ENCODE results near the gene ETFRF1.

ETFRF1 gene

GRCh38 chr12:25245491-25245890 is 50.5 kb downstream of the ETFRF1 start:
- Histone ChIP-seq H3K27ac (ENCODE audit: low read length, poor library complexity, severe bottlenecking) (no peak overlapping the region), H2AFZ (ENCODE audit: low read depth, low read length) (no peak overlapping the region), H2BK5ac (ENCODE audit: low read depth, low read length, poor library complexity, severe bottlenecking) (no peak overlapping the region), H3K4ac (ENCODE audit: low read depth in 1 of 2, low read length in 2 of 2) (no peak overlapping the region), H3K4me2 (ENCODE audit: low read length, poor library complexity, severe bottlenecking) (no peak overlapping the region), H3K4me1 (ENCODE audit: control insufficient read depth, insufficient read depth, low read depth, low read length) (peaks cover 4% of the 10 kb centered on the region), H2BK12ac (ENCODE audit: low read length in 2 of 2) (no peak overlapping the region), H4K91ac (ENCODE audit: low read length) (no peak overlapping the region), H3K18ac (ENCODE audit: low read depth in 1 of 2, low read length in 2 of 2) (no peak overlapping the region), H3K36me3 (ENCODE audit: control insufficient read depth in 1 of 2, insufficient read depth in 2 of 2, low read depth in 1 of 2, low read length in 2 of 2) (peaks cover 3 to 26% of the 10 kb centered on the region in 2 experiments), H2BK15ac (ENCODE audit: low read depth, poor library complexity, severe bottlenecking) (no peak overlapping the region), H3K9ac (ENCODE audit: low read length) (no peak overlapping the region), H3K27me3 (ENCODE audit: control insufficient read depth in 1 of 2, insufficient read depth in 1 of 2, low read length in 2 of 2) (no peaks in the 10 kb centered on the region), H3K23ac (ENCODE audit: low read length in 2 of 2) (no peak overlapping the region), H2AK5ac (ENCODE audit: low read length, severe bottlenecking) (no peak overlapping the region), H3K4me3 (ENCODE audit: insufficient read depth in 1 of 2, low read depth in 1 of 2, low read length in 2 of 2) (no peak overlapping the region), H4K8ac (ENCODE audit: low read length) (no peak overlapping the region), H3K14ac (ENCODE audit: low read length in 2 of 2) (no peak overlapping the region), H3K79me1 (replicated peaks; ENCODE audit: low read length, poor library complexity, severe bottlenecking) (peaks cover 6% of the 10 kb centered on the region), H3K9me3 (ENCODE audit: control insufficient read depth, low read length) (no peaks in the 10 kb centered on the region), H2BK120ac (ENCODE audit: low read depth, low read length) (no peak overlapping the region)
- 98% methylated on average over 6 of the region's 6 CpGs for WGBS
- no peak for DNase-seq

- H2BK12ac ChIP-seq (ENCODE audit: low read length in 2 of 2) = no peak overlapping the region
- no peak overlapping the region for H2AK5ac ChIP-seq (ENCODE audit: low read length, severe bottlenecking)
- H3K4me2 ChIP-seq (ENCODE audit: low read length, poor library complexity, severe bottlenecking) = no peak overlapping the region
- H3K27me3 ChIP-seq (ENCODE audit: control insufficient read depth in 1 of 2, insufficient read depth in 1 of 2, low read length in 2 of 2) = no peaks in the 10 kb centered on the region
- no peak overlapping the region for H3K14ac ChIP-seq (ENCODE audit: low read length in 2 of 2)
- H3K4me1 ChIP-seq (ENCODE audit: control insufficient read depth, insufficient read depth, low read depth, low read length) = peaks cover 6% of the 10 kb centered on the region
- no peak overlapping the region for H4K8ac ChIP-seq (ENCODE audit: low read length)
- no peak overlapping the region for H3K23ac ChIP-seq (ENCODE audit: low read length in 2 of 2)
- no peak for DNase-seq
- no peak overlapping the region for H2AFZ ChIP-seq (ENCODE audit: low read depth, low read length)
- no peak overlapping the region for H3K18ac ChIP-seq (ENCODE audit: low read depth in 1 of 2, low read length in 2 of 2)
- H4K91ac ChIP-seq (ENCODE audit: low read length) = no peak overlapping the region
- H3K36me3 ChIP-seq (ENCODE audit: control insufficient read depth in 1 of 2, insufficient read depth in 2 of 2, low read depth in 1 of 2, low read length in 2 of 2) = peaks cover 3 to 18% of the 10 kb centered on the region in 2 experiments
- H2BK120ac ChIP-seq (ENCODE audit: low read depth, low read length) = no peak overlapping the region
- H3K27ac ChIP-seq (ENCODE audit: low read length, poor library complexity, severe bottlenecking) = no peak overlapping the region
- no peak overlapping the region for H2BK15ac ChIP-seq (ENCODE audit: low read depth, poor library complexity, severe bottlenecking)
- peaks cover 2% of the 10 kb centered on the region for H3K79me1 ChIP-seq (replicated peaks; ENCODE audit: low read length, poor library complexity, severe bottlenecking)
- H3K4me3 ChIP-seq (ENCODE audit: insufficient read depth in 1 of 2, low read depth in 1 of 2, low read length in 2 of 2) = no peak overlapping the region
- H3K9me3 ChIP-seq (ENCODE audit: control insufficient read depth, low read length) = no peaks in the 10 kb centered on the region
- H2BK5ac ChIP-seq (ENCODE audit: low read depth, low read length, poor library complexity, severe bottlenecking) = no peak overlapping the region
- H3K9ac ChIP-seq (ENCODE audit: low read length) = no peak overlapping the region
- no peak overlapping the region for H3K4ac ChIP-seq (ENCODE audit: low read depth in 1 of 2, low read length in 2 of 2)
- 99% methylated on average over 20 of the region's 20 CpGs for WGBS
Observed at GRCh38 chr12:25248137-25248536, 53.1 kb downstream of the ETFRF1 start.

GRCh38 chr12:25248732-25249131 is 53.7 kb downstream of the ETFRF1 start:
- Histone ChIP-seq H3K4me1 (ENCODE audit: control insufficient read depth, insufficient read depth, low read depth, low read length) (peaks cover 6% of the 10 kb centered on the region), H2BK120ac (ENCODE audit: low read depth, low read length) (no peak overlapping the region), H4K8ac (ENCODE audit: low read length) (no peak overlapping the region), H4K91ac (ENCODE audit: low read length) (no peak overlapping the region), H3K79me1 (replicated peaks; ENCODE audit: low read length, poor library complexity, severe bottlenecking) (peaks cover 2% of the 10 kb centered on the region), H3K27me3 (ENCODE audit: control insufficient read depth in 1 of 2, insufficient read depth in 1 of 2, low read length in 2 of 2) (no peaks in the 10 kb centered on the region), H2BK15ac (ENCODE audit: low read depth, poor library complexity, severe bottlenecking) (no peak overlapping the region), H2BK5ac (ENCODE audit: low read depth, low read length, poor library complexity, severe bottlenecking) (no peak overlapping the region), H3K27ac (ENCODE audit: low read length, poor library complexity, severe bottlenecking) (no peak overlapping the region), H3K14ac (ENCODE audit: low read length in 2 of 2) (no peak overlapping the region), H3K4me3 (ENCODE audit: insufficient read depth in 1 of 2, low read depth in 1 of 2, low read length in 2 of 2) (no peak overlapping the region), H2AFZ (ENCODE audit: low read depth, low read length) (no peak overlapping the region), H3K4me2 (ENCODE audit: low read length, poor library complexity, severe bottlenecking) (no peak overlapping the region), H3K9me3 (ENCODE audit: control insufficient read depth, low read length) (no peaks in the 10 kb centered on the region), H2AK5ac (ENCODE audit: low read length, severe bottlenecking) (no peak overlapping the region), H3K9ac (ENCODE audit: low read length) (no peak overlapping the region), H2BK12ac (ENCODE audit: low read length in 2 of 2) (no peak overlapping the region), H3K18ac (ENCODE audit: low read depth in 1 of 2, low read length in 2 of 2) (no peak overlapping the region), H3K23ac (ENCODE audit: low read length in 2 of 2) (no peak overlapping the region), H3K36me3 (ENCODE audit: control insufficient read depth in 1 of 2, insufficient read depth in 2 of 2, low read depth in 1 of 2, low read length in 2 of 2) (peaks cover 3 to 14% of the 10 kb centered on the region in 2 experiments), H3K4ac (ENCODE audit: low read depth in 1 of 2, low read length in 2 of 2) (no peak overlapping the region)
- DNase-seq = no peak
- WGBS = no CpG with 5 or more reads among the region's 1 CpG

GRCh38 chr12:25249931-25250738 is 55.1 kb downstream of the ETFRF1 start:
- peak overlapping the region; percentile 20 for H2BK15ac ChIP-seq (ENCODE audit: low read depth, poor library complexity, severe bottlenecking)
- H3K79me1 ChIP-seq (replicated peaks; ENCODE audit: low read length, poor library complexity, severe bottlenecking) = peaks cover 2% of the 10 kb centered on the region
- H2BK5ac ChIP-seq (ENCODE audit: low read depth, low read length, poor library complexity, severe bottlenecking) = no peak overlapping the region
- peaks cover 3 to 4% of the 10 kb centered on the region in 2 experiments for H3K36me3 ChIP-seq (ENCODE audit: control insufficient read depth in 1 of 2, insufficient read depth in 2 of 2, low read depth in 1 of 2, low read length in 2 of 2)
- peak overlapping the region in 1 of 2 experiments; percentile 1 for H3K23ac ChIP-seq (ENCODE audit: low read length in 2 of 2)
- peak overlapping the region; percentile 88 to 94 for H3K4me3 ChIP-seq (ENCODE audit: insufficient read depth in 1 of 2, low read depth in 1 of 2, low read length in 2 of 2)
- DNase-seq = peak; percentile 41
- peak overlapping the region; percentile 91 for H3K9ac ChIP-seq (ENCODE audit: low read length)
- H4K91ac ChIP-seq (ENCODE audit: low read length) = no peak overlapping the region
- peaks cover 6% of the 10 kb centered on the region for H3K4me1 ChIP-seq (ENCODE audit: control insufficient read depth, insufficient read depth, low read depth, low read length)
- peak overlapping the region; percentile 90 to 94 for H3K18ac ChIP-seq (ENCODE audit: low read depth in 1 of 2, low read length in 2 of 2)
- no peak overlapping the region for H2BK120ac ChIP-seq (ENCODE audit: low read depth, low read length)
- H4K8ac ChIP-seq (ENCODE audit: low read length) = peak overlapping the region; percentile 56
- peak overlapping the region in 1 of 2 experiments; percentile 5 for H3K14ac ChIP-seq (ENCODE audit: low read length in 2 of 2)
- peak overlapping the region; percentile 60 for H2AFZ ChIP-seq (ENCODE audit: low read depth, low read length)
- under 1% methylated on average over 25 of the region's 56 CpGs for WGBS
- H3K27me3 ChIP-seq (ENCODE audit: control insufficient read depth in 1 of 2, insufficient read depth in 1 of 2, low read length in 2 of 2) = no peaks in the 10 kb centered on the region
- peak overlapping the region in 1 of 2 experiments; percentile 60 for H3K4ac ChIP-seq (ENCODE audit: low read depth in 1 of 2, low read length in 2 of 2)
- H2BK12ac ChIP-seq (ENCODE audit: low read length in 2 of 2) = no peak overlapping the region
- no peak overlapping the region for H3K27ac ChIP-seq (ENCODE audit: low read length, poor library complexity, severe bottlenecking)
- no peaks in the 10 kb centered on the region for H3K9me3 ChIP-seq (ENCODE audit: control insufficient read depth, low read length)
- no peak overlapping the region for H2AK5ac ChIP-seq (ENCODE audit: low read length, severe bottlenecking)
- peak overlapping the region; percentile 51 for H3K4me2 ChIP-seq (ENCODE audit: low read length, poor library complexity, severe bottlenecking)

All from mesenchymal stem cell (in vitro differentiated cells and primary cell).